Adipocyte (in vitro differentiated cells): ENCODE data around the gene OSTF1.

ENCODE experiments used
- DNase-seq: peaks from one replicate; pipeline ENCODE4 v3.0.0-alpha.2; 2015; ENCODE audit warnings: low read depth
- H3K27me3 ChIP-seq: replicated peaks from 2 replicates; pipeline ENCODE4 v1.7.0; 2013; ENCODE audit warnings: mild to moderate bottlenecking, low read length, moderate library complexity; ENCODE audit not compliant: control insufficient read depth, insufficient read depth
- H3K36me3 ChIP-seq: 2 replicates; pipeline ENCODE4 v1.7.0; 2013; ENCODE audit warnings: low read length, mild to moderate bottlenecking, moderate library complexity; ENCODE audit not compliant: control insufficient read depth, insufficient read depth, severe bottlenecking
- H3K4me1 ChIP-seq: 2 replicates; pipeline ENCODE4 v1.7.0; 2013; ENCODE audit warnings: mild to moderate bottlenecking, low read length, moderate library complexity; ENCODE audit not compliant: control insufficient read depth, insufficient read depth
- H3K4me3 ChIP-seq: 2 replicates; pipeline ENCODE4 v1.7.0; 2013; ENCODE audit warnings: mild to moderate bottlenecking, low read length, moderate library complexity
- H3K9ac ChIP-seq: 2 replicates; pipeline ENCODE4 v1.7.0; 2013; ENCODE audit warnings: mild to moderate bottlenecking, low read length, moderate library complexity
- H3K9me3 ChIP-seq: 2 replicates; pipeline ENCODE4 v1.7.0; 2013; ENCODE audit warnings: mild to moderate bottlenecking, low read length, moderate library complexity; ENCODE audit not compliant: control insufficient read depth

Gene OSTF1

DNA sequence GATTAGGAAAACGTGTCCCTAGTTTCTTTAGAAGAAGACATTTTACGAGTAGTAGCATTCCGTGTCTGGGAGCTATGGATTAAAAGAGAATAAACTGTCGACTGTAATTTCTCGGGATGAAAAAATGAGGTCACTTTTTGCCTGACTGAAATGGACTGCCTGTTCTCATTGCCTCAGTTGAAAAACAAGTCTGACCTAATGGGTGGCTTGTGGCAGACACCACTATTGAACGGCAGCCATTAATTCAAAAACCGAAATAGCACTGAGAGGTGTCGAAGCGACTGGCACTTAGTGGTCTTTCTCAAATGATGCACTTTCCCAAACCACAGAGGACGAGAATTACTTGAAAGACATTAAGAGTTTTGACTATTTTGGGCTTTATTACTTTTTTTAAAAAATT lies 35.4 kb downstream of the OSTF1 start:
- no peaks in the 10 kb centered on the region for H3K9me3 ChIP-seq
- H3K4me3 ChIP-seq, result no peak overlapping the region
- no peaks in the 10 kb centered on the region for H3K27me3 ChIP-seq
- H3K9ac ChIP-seq, result no peak overlapping the region
- DNase-seq, result no peak
- H3K4me1 ChIP-seq, result no peaks in the 10 kb centered on the region
- peaks cover 7% of the 10 kb centered on the region for H3K36me3 ChIP-seq

- H3K9ac ChIP-seq, result no peak overlapping the region
- H3K36me3 ChIP-seq, result peaks cover 35% of the 10 kb centered on the region
- H3K4me1 ChIP-seq, result no peaks in the 10 kb centered on the region
- no peak for DNase-seq
- no peaks in the 10 kb centered on the region for H3K9me3 ChIP-seq
- no peak overlapping the region for H3K4me3 ChIP-seq
- no peaks in the 10 kb centered on the region for H3K27me3 ChIP-seq
These were observed 40.2 kb downstream of the OSTF1 start for GRCh38 chr9:75128535-75128934.

GRCh38 chr9:75130172-75130571 lies 41.9 kb downstream of the OSTF1 start:
- no peaks in the 10 kb centered on the region for H3K27me3 ChIP-seq
- peaks cover 48% of the 10 kb centered on the region for H3K36me3 ChIP-seq
- no peak for DNase-seq
- H3K9me3 ChIP-seq, result no peaks in the 10 kb centered on the region
- no peak overlapping the region for H3K9ac ChIP-seq
- H3K4me1 ChIP-seq, result no peaks in the 10 kb centered on the region
- H3K4me3 ChIP-seq, result no peak overlapping the region

GRCh38 chr9:75130621-75131230 lies 42.4 kb downstream of the OSTF1 start:
- no peaks in the 10 kb centered on the region for H3K9me3 ChIP-seq
- H3K9ac ChIP-seq, result no peak overlapping the region
- H3K4me1 ChIP-seq, result no peaks in the 10 kb centered on the region
- H3K36me3 ChIP-seq, result peaks cover 54% of the 10 kb centered on the region
- H3K27me3 ChIP-seq, result no peaks in the 10 kb centered on the region
- DNase-seq, result peak; percentile 76
- H3K4me3 ChIP-seq, result no peak overlapping the region

DNA sequence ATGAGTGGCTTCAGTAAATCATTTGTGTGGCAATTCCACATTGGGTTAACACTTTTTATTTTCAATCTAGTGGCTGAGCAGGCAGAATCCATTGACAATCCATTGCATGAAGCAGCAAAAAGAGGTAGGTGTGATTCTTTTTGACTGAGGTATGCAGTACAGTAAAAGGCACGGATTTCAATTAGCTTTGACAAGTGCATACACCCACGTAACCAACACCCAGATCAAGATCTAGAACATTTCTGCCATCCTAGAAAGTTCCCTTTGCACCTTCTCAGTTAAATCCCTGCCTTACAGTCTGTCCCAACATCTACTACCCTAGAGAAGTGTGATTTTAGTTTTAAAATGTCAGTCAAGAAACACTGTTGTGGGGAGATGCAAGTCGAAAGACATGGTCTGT lies 43.4 kb downstream of the OSTF1 start:
- Histone ChIP-seq H3K36me3 (peaks cover 57% of the 10 kb centered on the region), H3K27me3 (no peaks in the 10 kb centered on the region), H3K9ac (no peak overlapping the region), H3K9me3 (no peaks in the 10 kb centered on the region), H3K4me1 (peaks cover under 1% of the 10 kb centered on the region), H3K4me3 (no peak overlapping the region)
- DNase-seq, result no peak

GRCh38 chr9:75132244-75132643 lies 43.9 kb downstream of the OSTF1 start:
- H3K27me3 ChIP-seq, result no peaks in the 10 kb centered on the region
- no peak for DNase-seq
- no peaks in the 10 kb centered on the region for H3K9me3 ChIP-seq
- H3K9ac ChIP-seq, result no peak overlapping the region
- H3K4me3 ChIP-seq, result no peak overlapping the region
- H3K4me1 ChIP-seq, result peaks cover 6% of the 10 kb centered on the region
- peaks cover 60% of the 10 kb centered on the region for H3K36me3 ChIP-seq

DNA sequence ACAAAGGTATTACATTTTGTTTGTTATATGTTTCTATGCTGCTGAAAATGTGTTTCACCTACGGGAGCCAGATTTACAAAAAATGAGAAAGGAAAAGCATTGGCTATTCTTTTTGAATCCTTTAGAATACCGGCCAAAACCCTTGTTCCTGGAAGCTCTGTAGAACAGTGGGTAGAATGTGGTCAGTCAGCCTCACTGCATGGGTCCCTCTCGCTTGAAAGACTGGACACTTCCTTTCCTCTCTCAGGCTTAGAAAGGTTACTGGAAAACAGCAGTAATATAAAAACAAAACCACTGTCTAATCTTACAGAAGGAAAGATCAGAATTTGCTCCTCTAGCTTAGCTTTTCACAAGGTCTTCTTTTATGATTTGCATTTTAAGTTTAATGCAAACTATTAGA lies 45.1 kb downstream of the OSTF1 start:
- peaks cover 6% of the 10 kb centered on the region for H3K4me1 ChIP-seq
- H3K4me3 ChIP-seq, result no peak overlapping the region
- peaks cover 71% of the 10 kb centered on the region for H3K36me3 ChIP-seq
- H3K9ac ChIP-seq, result no peak overlapping the region
- DNase-seq, result no peak
- no peaks in the 10 kb centered on the region for H3K9me3 ChIP-seq
- no peaks in the 10 kb centered on the region for H3K27me3 ChIP-seq

DNA sequence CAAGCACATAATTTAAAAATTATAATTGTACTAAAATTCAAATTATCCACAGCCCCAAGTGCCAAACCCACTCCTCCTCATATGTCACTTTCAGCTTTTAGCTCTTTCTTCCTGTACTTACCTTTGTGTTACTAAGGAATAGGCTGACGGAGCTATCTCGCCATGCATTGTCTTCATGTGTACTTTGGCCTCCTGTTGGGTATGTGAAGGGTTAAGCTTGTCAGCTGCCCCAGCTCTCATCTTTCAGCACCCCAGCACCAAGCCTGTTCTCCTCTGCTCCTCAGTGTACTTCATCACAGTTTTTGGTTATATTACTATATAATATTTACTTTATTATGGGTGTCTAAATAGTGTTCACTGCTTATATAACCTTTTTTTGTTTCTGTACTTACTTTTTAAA lies 46.2 kb downstream of the OSTF1 start:
- peaks cover 6% of the 10 kb centered on the region for H3K4me1 ChIP-seq
- no peak overlapping the region for H3K4me3 ChIP-seq
- no peaks in the 10 kb centered on the region for H3K27me3 ChIP-seq
- no peak overlapping the region for H3K9ac ChIP-seq
- no peak for DNase-seq
- H3K36me3 ChIP-seq, result peaks cover 71% of the 10 kb centered on the region
- no peaks in the 10 kb centered on the region for H3K9me3 ChIP-seq

DNA sequence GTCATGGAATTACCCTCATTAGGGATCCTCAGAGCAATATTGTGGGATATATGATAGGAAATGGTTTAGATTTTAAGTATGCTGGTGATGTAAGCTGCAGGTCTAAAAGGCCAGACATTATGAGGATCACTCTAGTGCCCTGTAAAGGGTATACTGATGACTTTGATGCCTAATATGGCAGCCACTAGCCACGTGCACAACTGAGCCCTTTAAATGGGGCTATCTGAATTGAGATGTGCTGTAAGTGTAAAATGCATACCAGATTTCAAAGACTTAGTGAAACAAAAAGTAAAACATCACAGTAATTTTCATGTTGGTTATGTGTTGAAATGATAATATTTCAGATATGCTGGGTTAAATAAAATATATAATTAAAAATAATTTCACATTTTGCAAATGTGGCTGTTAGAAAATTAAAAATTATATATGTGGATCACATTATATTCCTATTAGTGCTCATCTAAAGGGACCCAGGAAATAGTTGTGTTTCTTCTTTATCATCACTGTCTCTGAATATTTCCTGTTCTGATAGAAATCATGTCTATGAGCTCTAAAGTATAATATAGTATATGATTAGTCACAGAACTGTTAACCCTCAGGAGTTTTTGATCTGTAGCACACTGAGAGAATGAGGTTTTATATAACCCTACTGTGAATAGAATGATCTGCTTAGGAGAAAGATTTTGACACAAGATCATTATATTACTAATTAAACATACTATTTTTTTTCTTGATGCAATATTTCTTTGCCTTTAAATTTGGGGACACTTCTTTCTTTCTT lies 50.1 kb downstream of the OSTF1 start:
- Histone ChIP-seq H3K4me1 (peaks cover 6% of the 10 kb centered on the region), H3K36me3 (peaks cover 77% of the 10 kb centered on the region), H3K9ac (no peak overlapping the region), H3K4me3 (no peak overlapping the region), H3K9me3 (no peaks in the 10 kb centered on the region), H3K27me3 (no peaks in the 10 kb centered on the region)
- DNase-seq, result no peak

GRCh38 chr9:75139201-75139600 lies 50.9 kb downstream of the OSTF1 start:
- no peak for DNase-seq
- no peaks in the 10 kb centered on the region for H3K27me3 ChIP-seq
- no peak overlapping the region for H3K9ac ChIP-seq
- no peak overlapping the region for H3K4me3 ChIP-seq
- H3K9me3 ChIP-seq, result no peaks in the 10 kb centered on the region
- peaks cover 79% of the 10 kb centered on the region for H3K36me3 ChIP-seq
- H3K4me1 ChIP-seq, result peaks cover 6% of the 10 kb centered on the region

GRCh38 chr9:75140261-75140660 lies 51.9 kb downstream of the OSTF1 start:
- DNase-seq, result no peak
- Histone ChIP-seq H3K27me3 (no peaks in the 10 kb centered on the region), H3K9ac (no peak overlapping the region), H3K36me3 (peaks cover 80% of the 10 kb centered on the region), H3K9me3 (peaks cover 7% of the 10 kb centered on the region), H3K4me3 (no peak overlapping the region), H3K4me1 (peaks cover 6% of the 10 kb centered on the region)
